ENCODE measurements around the gene PSME4.

Gene PSME4

GRCh38 chr2:53970724-53971602 is at the start of gene PSME4:
Gene PSME4 (minus strand): TSS chr2:53970993. CDS start chr2:53970784, 209 bp downstream.
- peak; percentile 97 for DNase-seq

GRCh38 chr2:54015798-54016699 is 45.3 kb upstream of the PSME4 start:
- no peak for DNase-seq

GRCh38 chr2:54013996-54014395 is 43.2 kb upstream of the PSME4 start:
- DNase-seq, result no peak

- DNase-seq, result no peak
These were observed 41.8 kb upstream of the PSME4 start for GRCh38 chr2:54012538-54013141.

GRCh38 chr2:54009549-54009948 is 38.8 kb upstream of the PSME4 start:
- no peak for DNase-seq

- no peak for DNase-seq
These were observed 37.6 kb upstream of the PSME4 start for GRCh38 chr2:54008439-54008838.

- no peak for DNase-seq
These were observed 29.7 kb upstream of the PSME4 start for GRCh38 chr2:54000524-54000923.

- no peak for DNase-seq
These were observed 29.3 kb upstream of the PSME4 start for GRCh38 chr2:54000122-54000521.

GRCh38 chr2:53998834-53999233 is 28.0 kb upstream of the PSME4 start:
- DNase-seq, result no peak

- DNase-seq, result no peak
These were observed 24.3 kb upstream of the PSME4 start for GRCh38 chr2:53994818-53995808.

GRCh38 chr2:53991948-53992347 is 21.2 kb upstream of the PSME4 start:
- no peak for DNase-seq

- no peak for DNase-seq
These were observed 18.5 kb upstream of the PSME4 start for GRCh38 chr2:53989210-53989862.

GRCh38 chr2:53987336-53987921 is 16.6 kb upstream of the PSME4 start:
- DNase-seq, result no peak

GRCh38 chr2:53985646-53986045 is 14.9 kb upstream of the PSME4 start:
- no peak for DNase-seq

GRCh38 chr2:53969968-53970723 is 647 bp downstream of the PSME4 start:
- DNase-seq, result peak; percentile 68

- DNase-seq, result no peak
These were observed 1.4 kb downstream of the PSME4 start for GRCh38 chr2:53969285-53969967.

- DNase-seq, result no peak
These were observed 5.7 kb downstream of the PSME4 start for GRCh38 chr2:53964987-53965687.

- no peak for DNase-seq
These were observed 6.4 kb downstream of the PSME4 start for GRCh38 chr2:53964257-53964952.

Measured in left hindlimb (tissue), 1 donor.